Measurements from ENCODE around the gene KDM5C.

Gene KDM5C

DNA sequence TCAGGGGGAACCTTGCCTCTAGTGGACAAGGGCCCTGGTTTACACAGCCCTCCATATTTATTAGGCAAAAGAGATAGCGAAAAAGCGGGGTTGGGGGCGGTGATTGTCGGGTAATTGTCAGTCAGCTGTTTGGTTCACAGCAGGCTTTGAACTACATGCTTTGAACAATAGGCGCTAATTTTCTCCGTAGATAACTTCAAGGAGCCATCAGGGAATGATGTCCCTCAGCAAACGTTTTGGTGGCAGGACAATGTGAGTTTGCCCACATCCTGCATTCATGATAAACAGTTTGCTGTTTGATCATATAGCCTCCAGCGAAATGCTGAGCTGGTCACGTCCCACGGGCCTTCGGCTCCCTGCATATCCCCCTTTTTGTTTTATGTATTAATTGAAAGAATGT, 65.8 kb downstream of the KDM5C start:
- no peak overlapping the region for H3K4me3 ChIP-seq (ENCODE audit: low read depth, low read length)
- in situ Hi-C loops (cut with HindIII; ENCODE audit: low sequenced_read_pairs), result no loop called here
- DNase-seq (ENCODE audit: low read depth), result no peak
- TF ChIP-seq, protein P1, sequence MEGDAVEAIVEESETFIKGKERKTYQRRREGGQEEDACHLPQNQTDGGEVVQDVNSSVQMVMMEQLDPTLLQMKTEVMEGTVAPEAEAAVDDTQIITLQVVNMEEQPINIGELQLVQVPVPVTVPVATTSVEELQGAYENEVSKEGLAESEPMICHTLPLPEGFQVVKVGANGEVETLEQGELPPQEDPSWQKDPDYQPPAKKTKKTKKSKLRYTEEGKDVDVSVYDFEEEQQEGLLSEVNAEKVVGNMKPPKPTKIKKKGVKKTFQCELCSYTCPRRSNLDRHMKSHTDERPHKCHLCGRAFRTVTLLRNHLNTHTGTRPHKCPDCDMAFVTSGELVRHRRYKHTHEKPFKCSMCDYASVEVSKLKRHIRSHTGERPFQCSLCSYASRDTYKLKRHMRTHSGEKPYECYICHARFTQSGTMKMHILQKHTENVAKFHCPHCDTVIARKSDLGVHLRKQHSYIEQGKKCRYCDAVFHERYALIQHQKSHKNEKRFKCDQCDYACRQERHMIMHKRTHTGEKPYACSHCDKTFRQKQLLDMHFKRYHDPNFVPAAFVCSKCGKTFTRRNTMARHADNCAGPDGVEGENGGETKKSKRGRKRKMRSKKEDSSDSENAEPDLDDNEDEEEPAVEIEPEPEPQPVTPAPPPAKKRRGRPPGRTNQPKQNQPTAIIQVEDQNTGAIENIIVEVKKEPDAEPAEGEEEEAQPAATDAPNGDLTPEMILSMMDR (IDR thresholded peaks at IDR 0.05; ENCODE audit: low read depth, low read length, missing control alignments), result no peak

DNA sequence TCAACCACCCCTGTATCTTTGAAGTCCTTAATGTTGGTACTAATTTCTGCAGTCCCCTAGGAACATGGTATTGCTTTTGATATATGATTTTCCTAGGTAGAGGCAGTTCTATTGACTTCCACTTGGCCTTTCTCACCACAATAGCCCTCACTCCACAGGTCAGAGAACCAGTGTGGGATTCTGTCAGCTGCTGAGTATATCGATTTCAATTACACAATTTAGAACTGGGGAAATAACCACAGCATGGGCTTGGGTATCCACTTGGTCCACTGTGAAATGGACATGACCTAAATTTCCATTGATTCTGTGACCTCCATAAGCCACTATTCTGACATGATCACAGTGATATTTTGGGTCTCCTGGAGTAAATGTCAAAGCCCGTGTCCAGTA, 68.8 kb downstream of the KDM5C start:
- in situ Hi-C loops (cut with HindIII; ENCODE audit: low sequenced_read_pairs), result no loop called here
- DNase-seq (ENCODE audit: low read depth), result no peak
- TF ChIP-seq, protein P1 (IDR thresholded peaks at IDR 0.05; ENCODE audit: low read depth, low read length, missing control alignments), result no peak
- no peak overlapping the region for H3K4me3 ChIP-seq (ENCODE audit: low read depth, low read length)

DNA sequence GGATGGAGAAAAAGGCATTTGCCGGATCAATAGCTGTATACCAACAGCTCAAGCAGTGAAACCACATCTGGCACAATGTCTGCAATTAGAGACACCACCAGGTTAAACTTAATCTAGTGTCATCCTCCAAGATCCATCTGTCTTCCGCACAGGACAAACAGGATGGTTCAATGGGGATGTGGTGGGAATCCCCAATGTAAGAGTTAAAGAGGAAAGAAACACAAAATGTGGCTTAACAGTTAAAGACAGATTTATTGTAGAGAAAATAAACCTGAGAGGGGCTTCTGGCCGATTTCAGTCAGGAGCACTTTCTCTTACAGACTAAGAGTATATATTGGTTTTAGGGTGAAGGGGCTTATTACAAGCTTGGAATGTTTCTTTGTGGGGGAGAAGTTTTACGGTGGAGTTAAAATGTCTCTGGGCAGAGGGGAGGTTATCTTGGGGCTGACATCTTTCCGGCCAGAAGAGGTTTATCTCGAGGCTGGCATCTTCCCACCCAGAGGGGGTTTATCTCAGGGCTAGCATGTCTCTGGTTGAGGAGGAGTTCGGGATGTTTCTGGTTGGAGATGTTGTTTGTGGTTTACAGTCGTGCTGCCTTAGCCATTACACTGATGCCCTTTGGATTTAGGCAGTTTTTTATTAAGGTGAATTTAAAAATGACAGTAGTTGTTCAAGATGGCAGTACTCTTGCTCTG, 69.3 kb downstream of the KDM5C start:
- in situ Hi-C loops (cut with HindIII; ENCODE audit: low sequenced_read_pairs), result no loop called here
- no peak overlapping the region for H3K4me3 ChIP-seq (ENCODE audit: low read depth, low read length)
- TF ChIP-seq, protein P1 (IDR thresholded peaks at IDR 0.05; ENCODE audit: low read depth, low read length, missing control alignments), result no peak
- no peak for DNase-seq (ENCODE audit: low read depth)

GRCh38 chrX:53153581-53153980, 71.4 kb downstream of the KDM5C start:
- in situ Hi-C loops (cut with HindIII; ENCODE audit: low sequenced_read_pairs), result no loop called here
- TF ChIP-seq, protein P1 (IDR thresholded peaks at IDR 0.05; ENCODE audit: low read depth, low read length, missing control alignments), result no peak
- H3K4me3 ChIP-seq (ENCODE audit: low read depth, low read length), result no peak overlapping the region
- no peak for DNase-seq (ENCODE audit: low read depth)

Measured in astrocyte of the cerebellum (primary cell).